Ovary (tissue), 3 donors: ENCODE results near the gene NOS1.

ENCODE experiments used
- EP300 ChIP-seq: sonication (generic); formaldehyde crosslinking; IDR thresholded peaks from one replicate; pipeline ENCODE4 v1.6.1; 2017; ENCODE audit warnings: antibody characterized with exemption
- TF ChIP-seq, protein P1 (sequence below), 3 donors: fragments of 450-650 bp in 2 of 3; fragments of 200-600 bp in 1 of 3; IDR thresholded peaks; one replicate each; pipeline versions ENCODE4 v1.5.1 to v1.8.0; 2016 to 2022; ENCODE audit warnings: antibody characterized with exemption in 3 of 3, mild to moderate bottlenecking in 1 of 3
- donor health status: DM: no; HTN: no; CAD: no.

- TF ChIP-seq, protein P1, sequence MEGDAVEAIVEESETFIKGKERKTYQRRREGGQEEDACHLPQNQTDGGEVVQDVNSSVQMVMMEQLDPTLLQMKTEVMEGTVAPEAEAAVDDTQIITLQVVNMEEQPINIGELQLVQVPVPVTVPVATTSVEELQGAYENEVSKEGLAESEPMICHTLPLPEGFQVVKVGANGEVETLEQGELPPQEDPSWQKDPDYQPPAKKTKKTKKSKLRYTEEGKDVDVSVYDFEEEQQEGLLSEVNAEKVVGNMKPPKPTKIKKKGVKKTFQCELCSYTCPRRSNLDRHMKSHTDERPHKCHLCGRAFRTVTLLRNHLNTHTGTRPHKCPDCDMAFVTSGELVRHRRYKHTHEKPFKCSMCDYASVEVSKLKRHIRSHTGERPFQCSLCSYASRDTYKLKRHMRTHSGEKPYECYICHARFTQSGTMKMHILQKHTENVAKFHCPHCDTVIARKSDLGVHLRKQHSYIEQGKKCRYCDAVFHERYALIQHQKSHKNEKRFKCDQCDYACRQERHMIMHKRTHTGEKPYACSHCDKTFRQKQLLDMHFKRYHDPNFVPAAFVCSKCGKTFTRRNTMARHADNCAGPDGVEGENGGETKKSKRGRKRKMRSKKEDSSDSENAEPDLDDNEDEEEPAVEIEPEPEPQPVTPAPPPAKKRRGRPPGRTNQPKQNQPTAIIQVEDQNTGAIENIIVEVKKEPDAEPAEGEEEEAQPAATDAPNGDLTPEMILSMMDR (IDR thresholded peaks at IDR 0.05): no peak
- TF ChIP-seq EP300: no peak
These were observed 153.8 kb downstream of the NOS1 start for GRCh38 chr12:117207675-117208074.
